Activated CD8-positive, alpha-beta memory T cell treated with anti-CD3 and anti-CD28 coated beads, Interleukin-2, amount 50 U/mL, for 48 hours (primary cell): Measurements from ENCODE around the gene SEC24D.

Source experiments
- DNase-seq: peaks from one replicate; pipeline ENCODE4 v3.0.0-alpha.2; 2020

The SEC24D gene

DNA sequence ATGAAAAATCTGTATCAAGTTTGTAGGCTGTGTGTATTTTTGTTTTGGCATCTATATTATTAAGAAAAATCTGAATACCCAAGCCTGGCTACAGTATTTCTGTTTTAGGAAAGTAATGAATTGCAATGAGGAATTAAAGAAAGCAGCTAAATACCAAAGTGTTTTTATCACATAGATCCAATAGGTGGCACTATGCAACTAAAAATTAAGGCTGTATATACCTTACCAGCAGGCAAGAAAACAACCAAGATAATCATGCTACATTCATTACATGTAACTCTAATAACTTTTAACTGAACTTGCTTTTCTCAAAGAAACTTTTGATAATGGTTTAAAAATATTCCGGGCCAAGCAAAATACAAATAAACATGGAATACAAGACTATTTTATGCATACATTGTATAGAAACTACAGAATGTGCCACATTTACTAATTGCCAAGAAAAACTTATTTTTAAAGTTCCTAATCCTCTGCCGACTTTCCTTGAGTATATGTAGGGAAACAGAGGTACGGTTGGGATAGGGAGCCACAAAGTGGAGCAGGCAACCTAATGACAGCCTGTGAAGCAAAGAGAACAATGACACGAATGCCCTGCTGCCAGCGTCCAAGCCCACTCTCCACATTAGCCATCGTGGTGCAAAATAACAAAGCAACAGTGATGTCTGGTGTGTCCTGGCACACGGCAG lies 63.7 kb downstream of the SEC24D start:
- no peak for DNase-seq

DNA sequence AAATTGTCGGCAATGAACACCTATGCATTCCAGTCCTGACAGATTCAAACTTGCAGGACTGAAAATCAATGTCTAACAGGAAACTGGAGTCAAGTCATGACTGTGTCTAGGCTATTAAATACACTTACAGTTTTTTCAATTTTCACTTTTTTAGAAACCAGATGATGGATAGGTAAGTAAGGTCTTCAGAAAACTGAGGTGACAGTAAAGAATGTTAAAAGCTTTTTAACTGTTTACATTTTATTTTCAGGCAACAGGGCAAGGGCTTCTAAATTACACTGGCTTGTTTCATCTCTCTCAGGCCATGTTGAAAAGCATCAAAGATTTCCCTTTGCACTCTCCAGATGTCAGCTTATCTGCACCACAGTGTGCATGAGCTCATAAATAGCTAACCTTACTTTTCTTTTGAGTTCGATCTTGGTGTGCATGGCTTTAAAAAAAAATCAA lies 65.2 kb downstream of the SEC24D start:
- DNase-seq, result no peak

DNA sequence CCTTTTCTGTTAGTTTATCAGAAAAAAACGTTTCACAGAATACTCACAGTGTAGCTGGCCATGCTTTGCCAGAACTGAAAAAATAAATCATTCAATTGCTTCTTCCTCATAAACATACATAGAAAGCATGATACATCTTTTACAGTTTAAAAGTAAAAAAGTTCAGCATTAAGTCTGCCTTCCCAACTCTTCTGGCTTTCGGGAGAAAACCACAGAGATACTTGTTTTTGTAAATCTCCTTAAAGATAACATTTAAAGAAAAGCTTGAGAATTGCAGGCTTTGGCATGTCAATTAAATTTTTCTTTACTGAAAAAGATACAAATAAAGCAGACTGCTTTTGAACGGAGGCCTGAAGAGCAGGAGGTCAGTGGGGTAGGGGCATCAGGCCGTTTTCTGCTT lies 66.8 kb downstream of the SEC24D start:
- DNase-seq, result no peak

DNA sequence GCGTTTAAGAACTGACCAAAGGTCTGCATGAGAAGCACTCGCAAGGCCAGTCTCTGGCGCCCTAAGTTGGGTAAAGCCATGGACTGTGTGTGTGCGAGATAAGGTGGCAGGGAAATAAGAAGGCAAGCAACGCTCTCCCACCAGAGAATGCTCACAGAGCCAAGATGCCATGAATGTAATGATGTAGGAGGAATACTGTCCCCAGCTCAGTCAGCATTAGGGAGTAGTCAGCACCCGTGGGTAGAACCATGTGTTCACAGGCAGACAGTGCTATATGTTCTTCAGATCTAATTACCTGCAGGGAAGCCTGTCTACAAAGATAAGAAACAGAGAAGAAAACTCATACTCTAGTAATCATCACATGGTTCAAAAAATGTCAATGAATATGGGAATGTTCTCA lies 68.8 kb downstream of the SEC24D start:
- no peak for DNase-seq

DNA sequence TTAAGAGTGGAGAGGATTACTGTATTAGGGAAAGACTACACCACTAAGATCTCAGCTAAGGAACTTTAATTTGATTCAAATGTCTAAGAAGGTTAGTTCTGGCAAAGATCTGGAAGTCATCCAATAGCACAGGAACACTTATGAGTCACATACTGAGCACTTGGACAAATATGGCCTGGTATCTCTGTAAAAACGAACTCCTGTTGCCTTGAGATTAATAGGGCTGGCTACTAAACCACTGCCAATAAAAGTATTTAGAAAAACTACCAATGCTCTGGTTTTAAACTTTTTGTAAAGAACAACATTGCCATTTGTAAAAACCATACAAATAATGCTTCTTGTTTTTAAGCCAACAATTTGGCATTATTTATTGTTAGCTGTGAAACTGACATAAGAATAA lies 70.5 kb downstream of the SEC24D start:
- no peak for DNase-seq

DNA sequence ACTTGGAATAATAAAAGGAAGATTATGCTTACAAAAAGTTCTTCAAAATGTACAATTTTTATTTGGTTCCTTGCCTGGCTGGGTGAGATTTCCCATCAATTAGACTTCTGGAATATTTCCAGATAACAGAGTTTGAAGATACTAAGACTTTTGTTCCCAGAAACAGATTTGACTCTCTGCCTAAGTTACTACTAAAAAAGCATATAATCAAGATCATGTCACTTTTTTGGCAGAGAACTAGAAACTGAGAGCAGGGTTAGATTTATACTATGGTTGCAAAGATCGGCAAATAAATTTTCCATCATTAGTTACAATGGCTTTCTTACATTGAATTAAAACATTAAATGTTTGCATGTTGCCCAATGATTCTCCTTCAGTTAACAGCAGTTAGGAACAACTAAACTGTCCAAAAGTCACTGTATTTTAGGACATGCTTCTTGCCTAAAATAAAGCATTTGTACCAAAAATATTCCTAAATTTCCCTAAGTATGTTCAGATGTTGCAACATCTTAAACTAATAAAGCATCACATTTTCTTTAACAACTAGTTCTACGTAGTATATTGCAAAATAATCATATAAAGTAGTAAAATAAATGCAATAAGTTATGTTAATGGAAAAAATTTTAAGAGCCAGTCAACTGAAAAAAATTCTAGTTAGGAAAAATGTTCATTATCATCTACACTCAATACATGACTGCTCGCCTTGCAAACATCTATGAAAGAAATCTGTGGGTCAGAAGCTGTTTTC lies 73.0 kb downstream of the SEC24D start:
- no peak for DNase-seq

DNA sequence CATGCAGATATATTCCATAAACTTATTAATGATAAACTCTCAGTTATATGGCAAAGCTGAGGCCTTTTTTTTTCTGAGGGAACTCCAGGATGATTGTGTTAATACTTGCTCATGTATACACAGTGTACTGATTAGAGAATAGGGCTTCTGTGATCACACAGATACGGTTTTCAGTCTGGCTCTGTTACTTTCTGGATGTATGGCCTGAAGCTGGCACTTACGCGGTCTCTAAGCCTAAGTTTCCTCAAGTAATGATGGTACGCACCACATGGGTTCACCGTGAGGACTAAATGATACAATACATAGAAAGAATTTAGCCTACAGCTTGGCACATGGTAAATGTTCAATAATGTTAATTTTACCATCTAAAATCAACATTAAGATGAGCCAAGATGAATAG lies 73.8 kb downstream of the SEC24D start:
- DNase-seq, result no peak

DNA sequence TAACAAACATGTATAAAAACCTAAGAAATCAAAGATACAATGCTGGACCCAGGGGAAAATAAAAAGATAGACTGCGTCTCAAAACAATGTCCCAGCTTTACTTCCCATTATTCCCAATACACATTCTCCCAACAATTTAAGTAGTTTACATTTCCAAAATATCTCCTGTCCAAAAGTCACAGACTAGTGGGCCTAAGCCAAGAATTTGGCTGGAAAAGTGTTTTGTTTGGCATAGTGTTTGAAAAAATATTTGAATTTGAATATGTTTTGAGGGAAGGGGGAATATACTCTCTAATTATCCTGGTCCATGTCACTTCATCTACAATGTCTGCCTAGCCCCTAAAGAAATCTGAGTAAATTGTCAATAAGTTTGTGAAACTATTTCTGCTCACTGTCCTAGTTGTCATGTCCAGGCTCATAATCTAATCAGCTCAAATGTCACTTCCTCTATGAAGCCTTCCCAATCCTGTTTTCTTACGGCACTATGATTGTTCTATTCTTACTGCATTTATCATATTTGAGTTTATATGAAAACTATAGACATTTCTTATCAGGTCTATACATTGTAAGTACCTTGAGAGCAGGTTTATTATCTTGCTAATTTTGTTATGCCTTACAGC lies 74.4 kb downstream of the SEC24D start:
- no peak for DNase-seq

DNA sequence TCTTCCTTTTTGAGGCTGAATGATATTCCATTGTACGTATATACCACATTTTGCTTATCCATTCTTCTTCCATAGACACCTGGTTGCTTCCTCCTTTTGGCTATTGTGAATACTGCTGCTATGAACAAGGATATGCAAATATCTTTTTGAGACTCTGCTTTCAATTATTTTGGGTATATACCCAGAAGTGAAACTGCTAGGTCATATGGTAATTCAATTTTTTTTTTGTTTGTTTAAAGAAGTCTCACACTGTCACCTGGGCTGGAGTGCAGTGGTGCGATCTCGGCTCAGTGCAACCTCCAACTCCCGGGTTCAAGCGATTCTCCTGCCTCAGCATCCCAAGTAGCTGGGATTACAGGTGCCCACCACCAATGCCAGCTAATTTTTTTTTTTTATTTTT lies 75.4 kb downstream of the SEC24D start:
- DNase-seq, result no peak

DNA sequence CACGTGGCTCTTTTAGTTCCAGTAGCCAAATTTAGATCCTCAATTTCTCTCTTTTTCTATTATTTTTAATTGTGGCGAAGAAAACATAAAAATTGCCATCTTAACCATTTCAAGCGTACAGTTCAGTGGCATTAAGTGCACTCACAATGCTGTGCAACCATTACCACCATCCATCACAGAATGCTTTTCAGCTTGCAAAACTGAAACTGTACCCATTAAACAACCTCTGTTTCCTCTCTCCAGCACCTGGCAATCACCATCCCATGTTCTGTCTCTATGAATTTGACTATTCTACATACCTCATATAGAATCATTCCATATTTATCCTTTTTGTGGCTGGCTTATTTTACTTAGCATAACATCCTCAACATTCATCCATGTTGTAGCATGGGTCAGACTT lies 75.8 kb downstream of the SEC24D start:
- no peak for DNase-seq

DNA sequence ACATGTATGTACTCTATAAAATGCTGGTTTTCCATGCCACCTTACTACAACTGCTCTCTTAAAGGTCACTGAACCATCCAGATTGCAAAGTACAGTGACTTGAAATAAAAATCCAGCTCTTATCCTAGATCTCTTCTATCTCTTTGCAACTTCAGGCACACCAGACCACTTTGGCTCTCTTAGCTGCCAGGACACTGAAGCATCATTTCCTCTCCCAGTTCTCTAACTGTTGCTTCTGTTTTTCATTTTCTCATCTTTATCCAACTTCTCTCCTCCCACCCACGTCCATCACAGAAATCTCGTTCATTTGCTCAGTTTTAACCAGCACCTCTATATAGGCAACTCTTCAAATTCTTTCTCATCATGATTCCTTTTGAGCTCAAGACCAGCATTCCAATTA lies 76.4 kb downstream of the SEC24D start:
- DNase-seq, result no peak

DNA sequence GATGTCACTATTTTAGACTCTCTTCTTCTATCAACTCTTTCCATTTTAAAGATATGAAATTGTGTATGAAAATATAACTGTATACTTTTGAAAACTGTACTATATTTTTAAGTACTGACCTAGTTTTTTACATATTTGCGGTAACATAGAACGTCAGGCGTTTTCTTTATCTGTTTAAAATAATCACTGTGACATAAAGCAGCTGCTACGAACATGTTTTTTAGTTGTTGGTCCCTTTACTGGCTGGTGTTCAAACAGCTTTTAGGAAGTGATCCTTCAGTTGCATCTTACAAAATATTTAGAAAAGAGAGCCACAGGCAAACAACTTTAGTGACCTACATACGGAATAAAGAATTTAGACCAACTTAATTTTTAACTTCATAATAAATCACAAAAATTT lies 77.6 kb downstream of the SEC24D start:
- no peak for DNase-seq

DNA sequence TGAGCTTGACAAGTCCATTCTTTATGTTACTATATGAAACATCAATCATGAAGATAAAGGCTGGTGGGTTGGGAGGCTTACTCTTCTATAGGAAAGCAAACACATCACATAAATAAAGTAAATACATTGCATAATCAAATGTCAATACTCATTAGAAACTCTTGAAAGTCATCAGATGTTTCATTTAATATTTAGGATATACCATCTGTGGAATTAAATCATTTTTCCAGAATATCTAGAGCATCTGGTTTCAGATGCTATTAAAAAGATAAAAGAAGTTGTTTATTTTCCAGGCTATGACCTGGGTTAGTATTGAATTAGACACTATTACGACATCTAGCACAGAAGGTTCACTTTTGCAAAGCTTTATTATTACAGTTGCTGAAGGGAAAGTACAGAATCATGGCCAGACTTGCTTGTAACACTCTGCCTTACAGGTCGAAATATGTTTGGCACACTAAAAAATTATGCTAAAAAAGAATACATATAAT lies 78.1 kb downstream of the SEC24D start:
- no peak for DNase-seq

DNA sequence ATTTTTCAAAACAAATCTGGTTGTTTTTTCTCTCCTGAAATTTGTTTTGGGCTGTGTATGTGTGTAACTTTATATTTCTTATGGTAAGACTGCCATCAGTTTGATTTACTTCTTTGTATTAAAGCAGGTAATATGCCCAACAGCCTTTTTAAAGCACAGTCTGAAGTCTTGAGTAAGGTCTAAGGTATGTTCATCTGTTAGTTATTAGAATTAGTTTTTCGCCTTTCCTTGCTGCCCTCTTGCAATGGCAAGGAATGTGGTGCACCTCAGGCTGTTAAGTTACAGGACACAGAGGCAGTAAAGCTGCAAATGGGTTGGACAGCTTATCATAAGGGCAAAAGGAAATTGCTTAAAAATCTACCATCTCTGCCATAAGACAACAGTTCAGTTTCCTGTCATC lies 79.0 kb downstream of the SEC24D start:
- no peak for DNase-seq

DNA sequence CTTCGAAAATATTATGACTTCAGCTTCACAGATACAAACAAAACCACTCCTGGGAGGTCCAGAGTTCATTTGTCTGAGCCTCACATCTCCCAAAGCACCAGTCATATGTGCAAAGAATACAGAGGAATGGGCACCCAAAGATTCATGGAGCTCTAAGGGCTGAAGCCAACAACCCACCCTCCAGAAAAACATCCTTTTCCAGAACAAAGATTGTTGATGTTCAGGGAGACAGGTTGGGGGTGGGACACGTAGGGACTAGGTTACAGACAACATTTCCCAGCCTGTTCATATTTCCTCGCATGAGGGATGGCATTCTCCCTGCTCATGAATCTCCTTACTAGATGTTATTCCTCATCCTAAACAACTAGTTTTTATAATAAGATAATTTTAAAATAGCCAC lies 79.5 kb downstream of the SEC24D start:
- DNase-seq, result no peak

DNA sequence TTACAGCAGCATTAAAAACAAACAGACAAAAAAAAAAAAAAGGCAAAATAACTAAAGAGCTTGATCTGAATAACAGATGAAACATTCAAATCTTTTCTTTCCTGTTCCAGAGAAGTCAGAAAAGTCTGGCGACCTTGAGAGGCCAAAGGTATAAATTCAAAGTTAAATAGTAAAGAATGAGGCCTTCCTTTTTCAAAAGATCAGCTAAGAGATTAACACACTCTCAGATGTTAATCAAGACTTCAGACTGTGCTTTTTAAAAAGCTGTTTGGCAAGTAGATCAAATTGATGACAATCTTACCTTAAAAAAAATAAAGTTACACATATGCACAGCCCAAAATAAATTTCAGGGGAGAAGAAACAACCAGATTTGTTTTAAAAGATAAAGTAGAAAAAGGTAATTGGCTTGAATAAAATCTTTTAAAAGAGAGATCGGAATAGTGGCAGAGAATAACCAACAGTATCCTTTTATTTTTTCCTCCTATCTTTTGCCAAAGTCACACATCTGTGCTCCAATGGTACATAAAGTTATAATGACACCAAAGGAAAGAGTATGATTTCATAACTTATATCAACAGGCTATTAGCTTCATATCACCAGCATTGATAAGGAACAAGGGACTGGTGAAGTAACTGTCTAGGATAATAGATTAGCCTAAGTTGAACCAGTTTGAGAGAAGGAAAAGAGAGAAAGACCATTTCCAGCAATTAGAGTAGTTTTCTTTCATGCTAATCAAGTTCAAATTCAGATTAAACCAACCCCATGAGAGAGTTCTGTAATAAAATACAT lies 80.3 kb downstream of the SEC24D start:
- no peak for DNase-seq

DNA sequence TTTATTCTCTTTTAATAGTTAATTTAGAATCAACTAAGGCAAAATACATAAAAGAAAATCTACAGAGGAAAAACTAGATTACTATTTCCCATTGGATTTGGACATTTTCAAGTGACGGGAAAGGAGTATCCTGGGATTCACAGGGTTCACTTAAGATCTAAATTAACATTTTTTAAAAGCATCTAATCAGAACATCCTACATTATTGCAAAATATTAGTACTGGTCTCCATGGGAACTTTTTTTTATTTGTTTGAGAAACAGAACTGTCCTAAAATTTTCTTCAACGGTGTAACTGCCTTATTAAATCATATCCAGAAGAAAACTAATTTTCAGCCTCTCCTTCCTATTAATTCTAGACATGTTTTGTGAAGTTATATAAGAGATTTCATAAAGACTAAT lies 81.0 kb downstream of the SEC24D start:
- no peak for DNase-seq

DNA sequence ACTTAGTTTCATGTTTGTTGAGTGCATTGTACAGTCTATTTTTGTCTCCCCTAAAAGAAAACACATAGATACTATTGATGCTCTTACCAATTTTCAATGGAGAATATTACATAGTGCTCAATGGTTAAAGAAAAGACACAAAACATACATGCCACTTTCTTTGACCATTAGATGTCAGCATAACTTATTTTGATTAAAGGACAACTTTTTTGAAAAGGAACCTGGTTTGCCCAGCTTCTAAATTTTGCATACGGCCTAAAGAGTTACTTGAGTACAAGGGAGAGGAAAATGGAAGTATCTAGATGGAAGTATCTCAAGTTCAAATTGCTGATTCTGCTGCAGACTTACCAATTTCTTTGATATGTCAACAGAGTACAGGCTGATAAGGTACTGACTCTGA lies 82.2 kb downstream of the SEC24D start:
- DNase-seq, result no peak

DNA sequence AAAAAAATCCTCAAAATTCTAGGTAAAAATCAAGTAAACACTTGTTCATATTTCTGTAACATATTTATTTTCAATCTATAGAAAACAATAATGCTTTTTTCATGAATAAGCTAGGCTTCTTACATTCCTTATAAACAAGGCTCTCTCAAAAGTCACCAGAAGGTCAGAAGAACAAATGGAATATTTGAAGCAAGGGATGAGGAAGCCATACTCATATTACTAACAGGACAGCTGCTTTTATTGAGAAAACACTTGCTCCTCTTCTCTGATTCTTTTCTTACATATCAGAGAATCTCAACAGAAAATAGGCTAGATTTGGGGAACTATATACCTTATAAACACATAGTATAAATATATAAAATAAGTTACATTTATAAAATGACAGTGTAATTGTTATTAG lies 82.8 kb downstream of the SEC24D start:
- DNase-seq, result no peak

DNA sequence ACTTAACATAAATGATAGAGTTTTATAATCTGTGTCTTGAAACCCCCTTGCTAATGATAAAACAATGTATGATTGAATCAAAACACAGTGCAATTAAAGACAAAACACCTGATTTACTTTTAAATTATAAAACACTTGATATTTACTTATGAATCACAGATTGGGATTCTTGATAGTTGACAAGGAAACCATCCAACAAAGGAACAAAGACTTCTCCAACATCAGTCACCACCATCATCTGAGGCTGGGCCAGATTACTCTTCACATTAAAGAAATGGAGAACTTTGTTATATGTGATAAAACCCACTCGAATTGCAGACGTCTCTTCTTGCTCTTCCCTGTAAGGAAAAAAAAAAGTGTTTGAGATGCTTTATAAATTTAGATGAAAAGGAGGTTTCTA lies 83.4 kb downstream of the SEC24D start:
- DNase-seq, result no peak

DNA sequence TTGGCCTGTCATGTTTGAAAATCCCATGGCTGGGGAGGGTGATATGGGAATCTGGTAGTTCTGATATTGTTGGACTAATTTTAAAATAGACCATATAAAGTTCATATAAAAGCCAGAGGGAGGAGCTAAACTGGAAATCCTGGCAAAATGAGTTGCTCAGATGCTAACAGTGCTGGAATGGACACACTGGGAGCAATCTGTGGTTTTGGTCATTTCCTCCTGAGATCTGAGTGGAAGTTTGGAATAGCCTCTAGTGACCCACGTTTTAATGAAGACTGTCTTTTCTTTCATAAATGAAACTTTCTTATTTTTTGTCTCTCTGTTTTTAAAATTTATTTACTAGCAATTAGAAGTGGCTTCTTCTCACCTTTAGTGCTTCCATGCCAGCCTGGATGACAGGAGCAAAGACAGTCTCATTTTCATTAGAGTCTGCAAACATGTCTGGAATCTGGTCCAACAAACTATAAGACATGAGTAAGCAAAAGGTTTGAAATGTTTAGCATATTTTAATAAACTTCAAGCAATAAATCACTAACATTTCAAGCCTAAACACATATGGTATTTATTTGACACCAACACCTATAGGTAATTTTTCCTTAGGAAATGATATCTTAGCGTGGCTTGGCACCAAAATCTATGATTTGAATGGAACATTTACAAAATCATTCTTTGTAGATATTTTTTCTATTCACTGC lies 84.2 kb downstream of the SEC24D start:
- no peak for DNase-seq

DNA sequence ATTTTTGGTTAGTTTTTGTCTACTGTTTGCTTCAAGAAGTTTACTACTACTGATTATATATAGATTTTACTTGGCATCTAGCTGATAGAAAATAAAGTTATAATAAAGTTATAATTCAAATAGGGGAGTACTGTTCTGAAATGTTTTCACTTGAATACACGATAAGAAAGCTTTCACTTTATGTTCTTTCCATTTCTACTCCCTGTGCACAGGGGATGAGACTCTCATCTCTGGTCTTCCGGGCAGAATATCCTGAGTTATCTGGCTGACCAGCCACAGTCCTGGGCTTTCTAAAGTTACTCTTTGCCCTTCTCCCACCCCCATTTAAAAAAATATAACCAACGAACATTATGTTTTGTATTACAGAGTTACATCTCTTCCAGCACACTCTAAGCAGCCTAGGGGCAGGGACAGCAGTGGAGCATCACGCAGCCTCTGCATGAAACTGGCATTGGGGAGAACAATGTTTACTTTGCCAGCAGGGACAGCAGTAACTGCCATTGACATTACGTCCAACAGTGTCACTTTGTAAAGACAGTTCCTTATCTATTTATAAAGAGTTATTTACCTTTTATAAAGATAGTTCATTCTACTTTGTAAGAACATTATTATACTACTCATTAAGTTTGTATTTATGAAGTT lies 86.5 kb downstream of the SEC24D start:
- no peak for DNase-seq
